ENCODE data around the gene OPN4. TPM values are rescaled to one million over a fixed set of nuclear protein-coding genes. Genes with fewer than 3 reads are reported as not detected.

The OPN4 gene
- total RNA-seq, 1 donor from 2014 or later, result not detected

DNA sequence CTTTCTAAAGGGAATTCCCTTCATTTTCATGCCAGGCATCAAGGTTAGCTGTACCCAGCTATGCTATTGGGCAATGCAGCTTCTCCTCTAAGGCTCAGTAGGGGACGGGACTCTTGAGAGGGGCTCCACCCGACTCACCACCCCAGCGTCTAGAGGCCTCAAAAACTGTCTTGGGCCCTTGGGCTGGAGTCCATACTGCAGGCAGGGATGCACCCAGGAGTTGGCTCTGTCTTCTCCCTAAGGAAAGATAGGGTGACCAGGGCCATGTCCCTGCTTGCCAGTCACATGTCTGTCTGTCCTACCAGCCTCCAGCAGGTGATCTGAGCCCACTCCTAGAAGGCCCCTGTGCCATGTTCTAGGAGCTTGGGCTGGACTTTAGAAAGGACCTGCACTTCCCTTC is 1.2 kb downstream of the OPN4 start:
- H3K27me3 Mint-ChIP-seq (ENCODE audit: low read depth), result peaks cover 48% of the 10 kb centered on the region
- peaks cover 7% of the 10 kb centered on the region for H3K4me1 Mint-ChIP-seq
- H3K27ac Mint-ChIP-seq, result no peak overlapping the region
- H3K9me3 Mint-ChIP-seq, result no peaks in the 10 kb centered on the region
- no peak for DNase-seq (ENCODE audit: low spot score in 2 of 2, unreplicated experiment in 2 of 2)
- no peaks in the 10 kb centered on the region for H3K36me3 Mint-ChIP-seq
- TF ChIP-seq, protein P1, sequence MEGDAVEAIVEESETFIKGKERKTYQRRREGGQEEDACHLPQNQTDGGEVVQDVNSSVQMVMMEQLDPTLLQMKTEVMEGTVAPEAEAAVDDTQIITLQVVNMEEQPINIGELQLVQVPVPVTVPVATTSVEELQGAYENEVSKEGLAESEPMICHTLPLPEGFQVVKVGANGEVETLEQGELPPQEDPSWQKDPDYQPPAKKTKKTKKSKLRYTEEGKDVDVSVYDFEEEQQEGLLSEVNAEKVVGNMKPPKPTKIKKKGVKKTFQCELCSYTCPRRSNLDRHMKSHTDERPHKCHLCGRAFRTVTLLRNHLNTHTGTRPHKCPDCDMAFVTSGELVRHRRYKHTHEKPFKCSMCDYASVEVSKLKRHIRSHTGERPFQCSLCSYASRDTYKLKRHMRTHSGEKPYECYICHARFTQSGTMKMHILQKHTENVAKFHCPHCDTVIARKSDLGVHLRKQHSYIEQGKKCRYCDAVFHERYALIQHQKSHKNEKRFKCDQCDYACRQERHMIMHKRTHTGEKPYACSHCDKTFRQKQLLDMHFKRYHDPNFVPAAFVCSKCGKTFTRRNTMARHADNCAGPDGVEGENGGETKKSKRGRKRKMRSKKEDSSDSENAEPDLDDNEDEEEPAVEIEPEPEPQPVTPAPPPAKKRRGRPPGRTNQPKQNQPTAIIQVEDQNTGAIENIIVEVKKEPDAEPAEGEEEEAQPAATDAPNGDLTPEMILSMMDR (IDR thresholded peaks at IDR 0.05; ENCODE audit: unreplicated experiment), result no peak
- no peak overlapping the region for H3K4me3 Mint-ChIP-seq

DNA sequence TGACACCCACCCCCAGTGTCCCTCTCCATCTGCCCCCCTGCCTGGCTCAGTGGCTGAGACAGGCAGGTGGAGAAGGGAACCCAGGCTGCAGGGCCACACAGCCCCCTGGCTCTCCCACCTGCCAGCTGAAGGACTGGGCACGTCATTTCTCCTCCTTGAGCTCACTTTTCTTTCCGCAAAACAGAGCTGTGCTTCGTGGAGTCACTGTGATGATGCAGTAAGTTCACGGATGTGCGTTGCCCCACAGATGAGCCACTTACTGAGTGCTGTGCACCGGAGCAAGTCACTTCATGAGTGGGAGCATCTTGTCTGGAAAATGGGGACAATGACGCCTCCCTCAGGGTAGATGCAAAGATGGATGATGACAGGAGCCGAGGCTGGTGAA is 2.7 kb downstream of the OPN4 start:
- H3K9me3 Mint-ChIP-seq, result no peaks in the 10 kb centered on the region
- TF ChIP-seq, protein P1 (IDR thresholded peaks at IDR 0.05; ENCODE audit: unreplicated experiment), result no peak
- DNase-seq (ENCODE audit: low spot score in 2 of 2, unreplicated experiment in 2 of 2), result no peak
- H3K27ac Mint-ChIP-seq, result no peak overlapping the region
- H3K36me3 Mint-ChIP-seq, result no peaks in the 10 kb centered on the region
- H3K4me3 Mint-ChIP-seq, result no peak overlapping the region
- peaks cover 5% of the 10 kb centered on the region for H3K4me1 Mint-ChIP-seq
- peaks cover 37% of the 10 kb centered on the region for H3K27me3 Mint-ChIP-seq (ENCODE audit: low read depth)

DNA sequence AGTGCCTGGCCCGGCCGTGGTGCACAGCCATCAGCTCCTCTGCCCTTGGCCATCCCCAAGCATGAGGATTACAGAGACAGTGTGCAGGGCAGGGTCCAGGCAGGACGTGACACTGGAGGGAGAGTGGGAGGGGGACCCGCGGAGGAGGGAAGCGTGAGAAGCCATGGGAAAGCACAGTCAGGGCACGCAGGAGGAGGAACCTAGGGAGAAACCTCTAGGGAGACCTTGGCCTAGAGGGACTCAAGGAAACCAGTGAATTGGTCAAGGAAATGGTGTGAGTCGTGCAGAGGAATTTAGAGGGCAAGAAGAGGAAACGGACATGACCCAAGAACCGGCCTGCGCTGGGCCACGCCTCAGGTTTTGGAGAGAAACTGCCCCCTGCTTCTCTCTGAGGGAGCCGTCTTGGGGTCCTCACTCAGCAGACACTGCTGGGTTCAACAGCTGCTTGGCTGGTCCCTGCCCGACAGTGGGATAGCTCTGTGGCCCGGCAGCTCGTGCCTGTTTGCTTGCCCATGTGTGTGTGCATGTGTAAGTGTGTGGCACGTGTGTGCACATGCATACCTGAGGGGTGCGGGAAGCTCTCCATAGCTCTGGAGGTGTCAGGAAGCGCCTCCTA is 3.2 kb downstream of the OPN4 start:
- DNase-seq (ENCODE audit: low spot score in 2 of 2, unreplicated experiment in 2 of 2), result no peak
- Mint-ChIP-seq H3K4me1 (peaks cover 2% of the 10 kb centered on the region), H3K27me3 (ENCODE audit: low read depth) (peaks cover 35% of the 10 kb centered on the region), H3K36me3 (no peaks in the 10 kb centered on the region), H3K4me3 (no peak overlapping the region), H3K9me3 (no peaks in the 10 kb centered on the region), H3K27ac (no peak overlapping the region)
- TF ChIP-seq, protein P1 (IDR thresholded peaks at IDR 0.05; ENCODE audit: unreplicated experiment), result no peak

DNA sequence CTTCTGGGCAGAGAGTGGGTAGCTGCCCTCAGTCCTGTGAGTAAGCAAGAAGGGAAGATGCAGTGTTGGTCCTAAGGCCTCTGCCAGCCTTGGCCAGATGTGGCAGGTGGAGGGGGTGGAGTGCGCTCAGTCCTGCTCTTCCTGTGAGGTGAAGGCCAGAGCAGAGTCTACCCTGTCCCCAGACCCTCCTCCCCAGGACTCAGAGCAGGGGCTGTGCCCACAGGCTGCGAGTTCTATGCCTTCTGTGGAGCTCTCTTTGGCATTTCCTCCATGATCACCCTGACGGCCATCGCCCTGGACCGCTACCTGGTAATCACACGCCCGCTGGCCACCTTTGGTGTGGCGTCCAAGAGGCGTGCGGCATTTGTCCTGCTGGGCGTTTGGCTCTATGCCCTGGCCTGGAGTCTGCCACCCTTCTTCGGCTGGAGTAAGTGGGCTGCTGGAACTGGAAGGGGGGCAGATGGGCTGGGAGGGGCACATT is 4.0 kb downstream of the OPN4 start:
- DNase-seq (ENCODE audit: low spot score in 2 of 2, unreplicated experiment in 2 of 2), result no peak
- TF ChIP-seq, protein P1 (IDR thresholded peaks at IDR 0.05; ENCODE audit: unreplicated experiment), result no peak

DNA sequence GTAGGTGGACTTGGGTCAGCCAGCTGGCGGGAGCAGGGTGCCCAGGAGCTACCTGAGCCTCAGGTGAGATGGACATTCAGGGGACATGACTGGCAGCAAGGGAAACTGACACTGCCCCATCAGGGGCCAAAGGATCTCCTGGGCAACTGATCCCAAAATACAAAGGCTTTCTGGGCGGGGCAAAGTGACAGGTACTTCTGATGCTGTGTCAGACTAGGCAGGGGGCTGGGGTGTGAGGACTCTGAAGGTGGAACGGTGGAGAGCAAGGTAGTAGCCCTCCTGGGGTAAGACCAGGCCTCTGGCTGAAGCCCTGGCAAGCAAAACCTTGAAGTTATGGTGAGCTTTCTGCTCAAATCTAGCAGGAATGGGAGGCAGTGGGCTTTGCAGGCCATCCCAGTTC is 4.4 kb downstream of the OPN4 start:
- Mint-ChIP-seq H3K36me3 (no peaks in the 10 kb centered on the region), H3K4me3 (no peak overlapping the region), H3K4me1 (peaks cover 2% of the 10 kb centered on the region), H3K9me3 (no peaks in the 10 kb centered on the region), H3K27ac (no peak overlapping the region), H3K27me3 (ENCODE audit: low read depth) (peaks cover 33% of the 10 kb centered on the region)
- no peak for DNase-seq (ENCODE audit: low spot score in 2 of 2, unreplicated experiment in 2 of 2)
- TF ChIP-seq, protein P1 (IDR thresholded peaks at IDR 0.05; ENCODE audit: unreplicated experiment), result no peak

More for the DNA sequence above, 4.0 kb downstream of the OPN4 start:
- H3K27ac Mint-ChIP-seq, result no peak overlapping the region
- H3K4me3 Mint-ChIP-seq, result no peak overlapping the region
- H3K4me1 Mint-ChIP-seq, result peaks cover 2% of the 10 kb centered on the region
- H3K9me3 Mint-ChIP-seq, result no peaks in the 10 kb centered on the region
- H3K27me3 Mint-ChIP-seq (ENCODE audit: low read depth), result peaks cover 33% of the 10 kb centered on the region
- no peaks in the 10 kb centered on the region for H3K36me3 Mint-ChIP-seq
